GM19099 (cell line): ENCODE results near the gene ZCRB1.

Experiments used
- POLR2A ChIP-seq: IDR thresholded peaks from 3 replicates; pipeline ENCODE4 v1.6.1; 2011; ENCODE audit warnings: low read depth; ENCODE audit not compliant: insufficient read length; ENCODE audit errors: extremely low read depth

Gene ZCRB1

GRCh38 chr12:42336286-42336685, 10.4 kb upstream of the ZCRB1 start:
- TF ChIP-seq POLR2A, result no peak

GRCh38 chr12:42332301-42333285, 6.7 kb upstream of the ZCRB1 start:
- no peak for TF ChIP-seq POLR2A

GRCh38 chr12:42327227-42327590, 1.3 kb upstream of the ZCRB1 start:
- TF ChIP-seq POLR2A, result no peak

DNA sequence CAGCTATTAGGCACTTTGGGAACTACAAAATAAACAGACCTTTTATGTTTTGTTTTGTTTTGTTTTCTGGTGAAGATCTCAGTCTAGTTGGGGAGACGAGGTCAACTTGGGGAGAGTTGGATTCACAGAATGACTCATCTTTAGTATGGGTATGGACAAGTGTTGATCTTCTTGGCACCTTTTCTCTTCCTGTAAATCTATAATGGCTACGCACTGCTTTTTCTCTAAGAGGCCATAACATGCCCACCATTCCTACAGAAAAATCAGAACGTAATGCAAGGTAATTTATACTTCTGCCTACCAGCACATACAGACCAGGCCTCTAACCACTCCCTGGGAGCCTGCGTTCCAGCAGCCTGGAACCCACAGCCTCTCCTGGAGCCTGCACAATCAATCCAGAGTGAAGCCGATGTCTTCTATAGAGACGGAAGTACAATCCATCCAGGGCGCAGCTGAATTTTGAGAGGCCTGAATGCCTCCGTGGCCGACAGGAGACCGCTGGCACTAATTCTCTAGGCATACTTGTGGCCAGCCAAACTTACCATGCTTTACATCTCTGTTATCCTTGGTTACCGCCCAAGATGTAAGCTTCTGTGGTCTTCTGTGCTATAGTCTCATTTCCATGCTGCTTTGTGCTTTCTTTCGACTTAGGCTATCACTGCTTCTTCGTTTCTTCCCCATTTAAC, 790 bp upstream of the ZCRB1 start:
- TF ChIP-seq POLR2A, result no peak

- TF ChIP-seq POLR2A, result no peak
These were observed 605 bp downstream of the ZCRB1 start for GRCh38 chr12:42325326-42325652.

GRCh38 chr12:42323856-42324255, 2.0 kb downstream of the ZCRB1 start:
- TF ChIP-seq POLR2A, result no peak

GRCh38 chr12:42322567-42322966, 3.3 kb downstream of the ZCRB1 start:
- TF ChIP-seq POLR2A, result no peak

DNA sequence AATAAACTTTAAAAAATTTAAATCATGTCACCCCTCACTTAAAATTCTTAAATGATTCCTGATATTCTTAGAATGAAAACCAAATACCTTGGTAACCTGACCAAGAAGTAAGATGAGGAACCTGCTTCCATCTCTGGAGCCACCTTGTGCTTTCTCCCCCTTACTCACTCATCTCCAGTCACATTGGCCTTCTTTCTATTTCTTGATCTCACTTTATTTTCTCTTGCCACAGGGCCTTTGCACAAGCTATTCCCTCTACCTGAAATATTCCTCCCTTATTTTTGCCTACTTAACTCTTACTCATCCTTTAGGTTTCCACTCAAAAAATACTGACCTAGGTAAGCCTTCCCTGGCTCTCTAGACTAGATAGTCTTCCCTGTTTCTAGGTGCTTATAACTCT, 5.1 kb downstream of the ZCRB1 start:
- TF ChIP-seq POLR2A, result no peak

DNA sequence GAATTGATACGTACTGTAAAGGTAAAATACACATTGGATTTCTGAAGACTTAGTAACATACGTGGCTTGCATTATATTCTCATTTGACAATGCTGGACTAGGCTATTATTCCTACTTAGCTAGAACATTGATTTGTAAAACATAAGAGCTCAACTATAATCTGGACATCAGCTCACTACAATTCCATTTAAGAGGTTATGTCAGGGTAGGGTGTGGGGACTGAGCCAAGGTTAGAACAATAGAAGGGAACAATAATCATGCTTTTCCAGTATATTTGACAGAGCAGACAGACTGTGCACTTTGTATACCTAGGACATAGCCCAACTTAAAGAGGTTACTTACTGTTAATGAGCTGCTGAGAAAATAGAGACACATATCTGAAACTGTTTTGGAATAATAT, 10.8 kb downstream of the ZCRB1 start:
- no peak for TF ChIP-seq POLR2A

DNA sequence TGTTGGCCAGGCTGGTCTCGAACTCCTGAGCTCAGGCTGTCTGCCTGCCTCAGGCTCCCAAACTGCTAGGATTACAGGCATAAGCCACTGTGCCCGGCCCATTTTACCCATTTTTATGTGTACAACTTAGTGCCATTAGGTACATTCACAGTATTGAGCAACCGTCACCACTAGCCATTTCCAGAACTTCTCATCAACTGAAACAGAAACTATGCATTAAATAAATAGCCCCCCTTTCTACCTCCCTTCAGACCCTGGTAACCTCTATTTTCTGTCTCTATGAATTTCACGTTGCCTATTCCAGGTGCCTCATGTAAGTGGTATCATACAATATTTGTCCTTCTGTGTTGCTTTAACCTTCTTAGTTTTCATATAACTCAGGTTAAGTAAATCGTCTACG, 15.9 kb downstream of the ZCRB1 start:
- TF ChIP-seq POLR2A, result no peak

GRCh38 chr12:42308390-42308789, 17.5 kb downstream of the ZCRB1 start:
- TF ChIP-seq POLR2A, result no peak

GRCh38 chr12:42306297-42306696, 19.6 kb downstream of the ZCRB1 start:
- TF ChIP-seq POLR2A, result no peak

- TF ChIP-seq POLR2A, result peak; percentile 31
These were observed 26.2 kb downstream of the ZCRB1 start for GRCh38 chr12:42299392-42300308.

DNA sequence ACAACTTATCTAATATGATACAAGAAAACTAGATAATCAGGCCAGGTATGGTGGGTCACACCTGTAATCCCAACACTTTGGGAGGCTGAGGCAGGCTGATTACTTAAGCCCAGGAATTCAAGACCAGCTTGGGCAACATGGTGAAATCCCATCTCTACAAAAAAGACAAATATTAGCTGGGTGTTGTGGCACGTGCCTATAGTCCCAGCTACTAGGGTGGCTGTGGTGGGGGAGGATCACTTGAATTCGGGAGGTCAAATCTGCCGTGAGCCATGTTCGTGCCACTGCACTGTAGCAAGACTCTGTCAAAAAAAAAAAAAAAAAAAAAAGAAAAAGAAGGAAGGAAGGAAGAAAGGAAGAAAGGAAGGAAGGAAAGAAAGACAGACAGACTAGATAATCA, 27.0 kb downstream of the ZCRB1 start:
- no peak for TF ChIP-seq POLR2A

GRCh38 chr12:42296503-42297109, 29.3 kb downstream of the ZCRB1 start:
- TF ChIP-seq POLR2A, result no peak
